OCI-LY7 (cell line): ENCODE results near the gene FMNL2.

Experiments used
- CTCF ChIP-seq: fragments of 200-600 bp; sonication (generic); conservative IDR thresholded peaks from 2 replicates; pipeline ENCODE4 v1.5.1; 2014; ENCODE audit warnings: mild to moderate bottlenecking, antibody characterized with exemption, low read length, moderate library complexity, mixed read lengths
- EZH2phosphoT487 ChIP-seq: fragments of 200-600 bp; sonication (generic); IDR thresholded peaks from 2 replicates; pipeline ENCODE4 v1.6.1; 2018; ENCODE audit warnings: low read depth, borderline replicate concordance, mild to moderate bottlenecking, mixed run types, antibody characterized with exemption, low read length, moderate library complexity, mixed read lengths

DNA sequence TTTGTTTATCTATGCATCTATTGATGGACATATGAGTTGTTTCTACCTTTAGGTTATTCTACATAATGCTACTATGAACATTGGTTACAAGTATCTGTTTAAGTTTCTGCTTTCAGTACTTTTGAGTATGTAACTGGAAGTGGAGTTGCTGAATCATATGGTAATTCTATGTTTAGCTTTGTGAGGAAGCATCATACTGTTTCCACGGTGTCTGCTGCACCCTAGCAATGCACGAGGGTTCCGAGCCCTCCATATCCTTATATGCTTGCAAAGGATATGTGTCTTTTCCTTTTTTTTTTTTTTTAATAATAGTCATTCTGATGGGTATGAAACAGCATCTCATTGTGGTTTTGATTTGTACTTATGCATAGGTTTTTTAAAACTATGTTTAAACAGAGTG, 83.7 kb downstream of the FMNL2 start:
- TF ChIP-seq CTCF (no peak), EZH2phosphoT487 (no peak)
